Smooth muscle cell of the brain vasculature (primary cell): ENCODE data around the gene ZNF582.

Source experiments
- DNase-seq: peaks from one replicate; pipeline ENCODE4 v3.0.0-alpha.2; 2012; ENCODE audit warnings: low read depth, low spot score

The ZNF582 gene

GRCh38 chr19:56393119-56394012 is at the start of gene ZNF582:
Gene ZNF582, minus strand, starts transcription at chr19:56393534. Its CDS starts 1,782 bp downstream, at chr19:56391752.
- peak; percentile 87 for DNase-seq

GRCh38 chr19:56441206-56441792 is 48.0 kb upstream of the ZNF582 start:
- no peak for DNase-seq

- no peak for DNase-seq
Measured at GRCh38 chr19:56423985-56424353, 30.6 kb upstream of the ZNF582 start.

- no peak for DNase-seq
Measured at GRCh38 chr19:56423276-56423984, 30.1 kb upstream of the ZNF582 start.

GRCh38 chr19:56405062-56405461 is 11.7 kb upstream of the ZNF582 start:
- DNase-seq = no peak

- no peak for DNase-seq
Measured at GRCh38 chr19:56404705-56405056, 11.3 kb upstream of the ZNF582 start.

- DNase-seq = peak; percentile 82
Measured at GRCh38 chr19:56403764-56404704, 10.7 kb upstream of the ZNF582 start, which contains the start of gene ZNF583. Gene ZNF583, plus strand, starts transcription at chr19:56404332. Its CDS starts 2,783 bp downstream, at chr19:56407115.

GRCh38 chr19:56403261-56403660 is 9.9 kb upstream of the ZNF582 start:
- DNase-seq = no peak

GRCh38 chr19:56400485-56400884 is 7.2 kb upstream of the ZNF582 start:
- no peak for DNase-seq

GRCh38 chr19:56398809-56399208 is 5.5 kb upstream of the ZNF582 start:
- DNase-seq = no peak

- no peak for DNase-seq
Measured at GRCh38 chr19:56383826-56384605, 9.3 kb downstream of the ZNF582 start.

- no peak for DNase-seq
Measured at GRCh38 chr19:56377105-56377924, 16.0 kb downstream of the ZNF582 start.

- DNase-seq = no peak
Measured at GRCh38 chr19:56372281-56372680, 21.1 kb downstream of the ZNF582 start.

GRCh38 chr19:56369886-56370676 is 23.3 kb downstream of the ZNF582 start:
- no peak for DNase-seq

- peak; percentile 81 for DNase-seq
Measured at GRCh38 chr19:56367829-56368711, 25.3 kb downstream of the ZNF582 start.

- no peak for DNase-seq
Measured at GRCh38 chr19:56360841-56361240, 32.5 kb downstream of the ZNF582 start.

- no peak for DNase-seq
Measured at GRCh38 chr19:56356944-56357343, 36.4 kb downstream of the ZNF582 start.

GRCh38 chr19:56355517-56355916 is 37.8 kb downstream of the ZNF582 start:
- no peak for DNase-seq
